Mononuclear cell (primary cell): ENCODE measurements around the gene C9. TPM values are rescaled to one million over a fixed set of nuclear protein-coding genes. Genes with fewer than 3 reads are reported as not detected.
"Not testable (repeated sequence)": the region's sequence is repeated elsewhere in the genome, so short reads cannot be mapped to it uniquely, and the experiment has no call there.

Source experiments
- H3K27me3 ChIP-seq: 2 replicates; pipeline ENCODE4 v1.6.0; 2011; ENCODE audit warnings: low read length, control low read depth; ENCODE audit not compliant: insufficient read depth
- H3K4me1 ChIP-seq: 2 replicates; pipeline ENCODE4 v1.5.1; 2011; ENCODE audit warnings: mild to moderate bottlenecking, low read length, control low read depth; ENCODE audit not compliant: insufficient read depth
- H3K4me3 ChIP-seq: 2 replicates; pipeline ENCODE4 v1.5.1; 2011; ENCODE audit warnings: mild to moderate bottlenecking, low read length, moderate library complexity
- H3K9me3 ChIP-seq: 2 replicates; pipeline ENCODE4 v1.5.1; 2011; ENCODE audit warnings: low read depth, mild to moderate bottlenecking, control low read depth, low read length
- total RNA-seq: library from RNA; depleted of rRNA; stranded (reverse); fragments of >200 nt; gene quantifications from one replicate; pipeline ENCODE4 v1.2.3, GENCODE V29; 2012

C9 gene
- not detected for total RNA-seq

GRCh38 chr5:39364367-39364766 is at the start of gene C9:
TSS of gene C9 (minus strand) at chr5:39364495. CDS start at chr5:39364464, 31 bp downstream.
- Histone ChIP-seq H3K27me3 (no peaks in the 10 kb centered on the region), H3K4me3 (no peak within 1 kb of the TSS), H3K4me1 (no peaks in the 10 kb centered on the region), H3K9me3 (no peaks in the 10 kb centered on the region)

- Histone ChIP-seq H3K4me1 (peaks cover 23% of the 10 kb centered on the region), H3K9me3 (no peaks in the 10 kb centered on the region), H3K4me3 (no peak overlapping the region), H3K27me3 (no peaks in the 10 kb centered on the region)
These were observed 49.5 kb upstream of the C9 start for GRCh38 chr5:39413771-39414170.

DNA sequence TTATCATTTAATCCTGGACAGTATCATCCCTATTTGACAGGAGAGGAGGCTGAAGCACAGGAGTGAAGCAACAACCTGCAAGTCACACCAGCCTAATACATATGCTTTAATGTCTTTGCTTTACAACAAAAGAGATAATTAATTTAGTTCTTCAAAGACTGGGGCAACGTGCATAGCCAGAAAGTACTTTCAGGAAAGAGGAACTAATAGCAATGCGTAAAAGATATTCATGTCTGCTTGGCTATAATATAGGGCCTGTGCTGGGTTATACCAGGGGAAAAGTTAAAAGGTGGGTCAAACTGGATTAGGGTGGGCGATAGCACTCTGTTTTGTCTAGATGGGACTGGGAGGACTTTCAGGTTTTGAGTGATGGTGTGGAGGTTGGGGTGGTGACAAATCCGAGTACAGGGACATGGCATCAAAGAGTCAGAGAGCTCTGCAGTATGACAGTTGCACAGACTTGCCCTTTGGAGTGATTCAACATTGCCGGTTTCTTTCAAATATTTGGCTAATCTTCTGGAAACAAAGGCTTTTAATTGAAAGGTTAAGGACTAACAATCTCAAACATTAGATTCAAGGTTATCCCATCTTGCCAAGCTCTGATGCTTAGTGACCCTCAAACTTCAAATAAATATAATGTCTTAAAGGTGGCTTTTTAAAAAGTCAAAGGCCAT is 48.6 kb upstream of the C9 start:
- Histone ChIP-seq H3K27me3 (no peaks in the 10 kb centered on the region), H3K4me3 (no peak overlapping the region), H3K9me3 (no peaks in the 10 kb centered on the region), H3K4me1 (peaks cover 23% of the 10 kb centered on the region)

DNA sequence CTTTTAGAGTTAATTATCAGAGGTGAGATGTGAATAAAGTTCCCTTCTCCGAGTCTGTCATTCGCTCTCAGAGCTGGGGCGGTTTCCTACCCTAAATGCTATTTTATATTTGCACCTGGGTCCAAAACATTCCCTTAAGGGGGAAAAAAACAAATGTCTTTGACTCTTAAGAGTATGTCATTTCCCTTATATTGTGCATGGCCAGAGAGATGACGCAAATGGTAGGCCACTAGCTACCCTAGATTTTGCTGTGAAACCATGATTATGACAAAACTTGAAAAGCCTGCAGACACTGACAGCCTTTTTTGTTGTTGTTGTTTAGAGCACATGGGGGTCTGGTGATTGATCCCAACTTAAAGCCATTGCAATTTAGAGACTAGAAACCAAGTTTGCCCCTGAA is 47.7 kb upstream of the C9 start:
- no peak overlapping the region for H3K4me3 ChIP-seq
- peaks cover 23% of the 10 kb centered on the region for H3K4me1 ChIP-seq
- H3K9me3 ChIP-seq, result no peaks in the 10 kb centered on the region
- H3K27me3 ChIP-seq, result no peaks in the 10 kb centered on the region

DNA sequence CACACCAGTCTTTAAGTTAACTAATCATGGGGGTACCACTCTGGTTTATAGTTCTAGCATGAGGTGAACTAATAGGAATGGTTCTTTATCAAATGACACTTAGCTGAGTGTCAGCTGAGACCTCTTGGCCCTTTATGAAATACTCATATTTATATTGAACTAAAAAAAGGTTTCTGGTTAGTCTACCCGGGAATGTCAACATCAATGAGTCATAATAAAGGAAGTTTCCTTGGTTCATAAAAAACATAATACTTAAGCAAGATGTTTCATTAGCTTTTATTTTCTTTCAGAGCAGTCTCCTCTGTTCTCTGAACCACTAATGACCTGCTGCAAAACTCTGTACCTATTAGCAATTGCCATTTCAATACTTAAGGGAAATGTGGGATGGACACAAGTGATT is 46.8 kb upstream of the C9 start:
- Histone ChIP-seq H3K4me3 (no peak overlapping the region), H3K4me1 (peaks cover 23% of the 10 kb centered on the region), H3K9me3 (no peaks in the 10 kb centered on the region), H3K27me3 (no peaks in the 10 kb centered on the region)

DNA sequence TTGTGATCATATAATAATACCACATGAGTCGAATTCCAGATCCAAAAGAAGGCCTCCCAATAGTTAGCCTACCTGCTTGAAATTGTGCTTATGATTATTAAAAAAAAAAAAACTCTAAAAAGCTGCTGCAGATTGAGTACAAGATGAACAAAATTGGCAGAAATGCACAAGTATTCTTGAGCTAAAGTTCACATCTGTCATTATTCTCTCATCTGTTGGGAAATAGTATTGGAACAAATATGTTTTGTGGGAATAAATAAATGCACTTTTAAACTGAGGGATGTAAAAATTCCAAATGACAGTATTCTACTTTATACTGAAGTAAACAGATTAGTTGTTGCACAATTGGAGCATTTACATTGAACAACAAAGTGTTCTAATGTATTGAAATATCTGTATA is 44.7 kb upstream of the C9 start:
- Histone ChIP-seq H3K9me3 (no peaks in the 10 kb centered on the region), H3K27me3 (no peaks in the 10 kb centered on the region), H3K4me1 (peaks cover 23% of the 10 kb centered on the region), H3K4me3 (no peak overlapping the region)

GRCh38 chr5:39405083-39405843 is 41.0 kb upstream of the C9 start:
- no peak overlapping the region for H3K4me3 ChIP-seq
- H3K9me3 ChIP-seq, result no peaks in the 10 kb centered on the region
- peaks cover 10% of the 10 kb centered on the region for H3K4me1 ChIP-seq
- no peaks in the 10 kb centered on the region for H3K27me3 ChIP-seq

GRCh38 chr5:39403761-39404160 is 39.5 kb upstream of the C9 start:
- not testable (repeated sequence) for H3K4me3 ChIP-seq, H3K27me3 ChIP-seq, H3K9me3 ChIP-seq
- peaks cover 26% of the 10 kb centered on the region for H3K4me1 ChIP-seq

DNA sequence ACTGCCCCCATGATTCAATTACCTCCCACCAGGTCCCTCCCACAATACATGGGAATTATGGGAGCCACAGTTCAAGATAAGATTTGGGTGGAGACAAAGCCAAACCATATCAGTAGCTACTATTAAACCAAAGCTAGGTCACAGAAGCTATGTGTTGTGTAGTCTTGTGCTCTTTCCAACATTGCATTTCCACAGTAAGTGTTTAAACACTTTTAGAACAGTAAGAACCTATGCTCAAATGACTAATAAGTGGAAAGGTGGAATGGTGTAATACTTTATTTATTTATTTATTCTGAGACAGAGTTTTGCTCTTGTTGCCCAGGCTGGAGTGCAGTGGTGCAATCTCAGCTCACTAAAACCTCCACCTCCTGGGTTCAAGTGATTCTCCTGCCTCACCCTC is 37.8 kb upstream of the C9 start:
- peaks cover 36% of the 10 kb centered on the region for H3K4me1 ChIP-seq
- not testable (repeated sequence) for H3K9me3 ChIP-seq, H3K27me3 ChIP-seq, H3K4me3 ChIP-seq

- Histone ChIP-seq H3K4me3 (no peak overlapping the region), H3K27me3 (no peaks in the 10 kb centered on the region), H3K4me1 (peaks cover 36% of the 10 kb centered on the region), H3K9me3 (no peaks in the 10 kb centered on the region)
These were observed 36.7 kb upstream of the C9 start for GRCh38 chr5:39400713-39401578.

GRCh38 chr5:39399135-39400036 is 35.1 kb upstream of the C9 start:
- no peaks in the 10 kb centered on the region for H3K9me3 ChIP-seq
- no peak overlapping the region for H3K4me3 ChIP-seq
- H3K27me3 ChIP-seq, result no peaks in the 10 kb centered on the region
- H3K4me1 ChIP-seq, result peaks cover 36% of the 10 kb centered on the region

- Histone ChIP-seq H3K4me1 (peaks cover 36% of the 10 kb centered on the region), H3K4me3 (no peak overlapping the region), H3K27me3 (no peaks in the 10 kb centered on the region), H3K9me3 (no peaks in the 10 kb centered on the region)
These were observed 32.5 kb upstream of the C9 start for GRCh38 chr5:39396843-39397242.

DNA sequence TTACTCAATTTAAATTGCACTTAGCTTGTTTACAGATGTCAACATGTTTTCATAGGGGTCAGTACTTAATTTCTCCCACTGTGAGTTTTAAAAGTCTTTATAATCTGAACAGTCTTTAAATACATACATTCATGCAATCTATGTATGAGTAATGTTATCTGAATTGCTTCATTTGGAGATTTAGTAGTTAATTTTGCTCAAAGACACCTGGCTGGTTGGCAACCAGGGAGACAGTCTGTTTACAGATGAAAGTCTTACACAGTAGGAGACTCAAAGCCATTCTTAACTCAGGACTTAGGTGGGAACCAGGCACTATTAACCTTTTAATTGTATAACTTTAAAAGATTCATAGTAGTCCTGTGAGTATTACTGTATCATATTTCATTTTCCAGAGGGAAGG is 31.2 kb upstream of the C9 start:
- no peaks in the 10 kb centered on the region for H3K27me3 ChIP-seq
- peaks cover 28% of the 10 kb centered on the region for H3K4me1 ChIP-seq

DNA sequence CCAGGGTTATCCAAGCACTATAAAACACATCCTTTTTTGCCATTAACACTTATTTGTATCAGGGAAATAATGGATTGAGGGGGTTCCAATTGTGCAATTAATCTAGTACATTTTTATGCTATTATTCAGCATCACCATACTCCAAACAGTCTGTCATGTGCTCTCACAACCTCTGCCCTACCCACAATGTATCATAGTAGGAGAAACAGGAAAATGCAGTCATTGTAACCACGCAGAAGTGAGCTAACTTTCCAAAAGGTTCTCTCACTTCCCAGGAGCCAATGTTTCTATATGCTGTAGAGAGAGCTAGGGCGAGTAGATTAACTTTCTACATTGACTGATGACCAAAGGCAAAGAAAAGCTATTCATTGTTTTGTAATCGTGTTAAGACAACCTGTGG is 30.7 kb upstream of the C9 start:
- H3K4me1 ChIP-seq, result peaks cover 22% of the 10 kb centered on the region
- H3K9me3 ChIP-seq, result no peaks in the 10 kb centered on the region
- H3K27me3 ChIP-seq, result no peaks in the 10 kb centered on the region
- H3K4me3 ChIP-seq, result no peak overlapping the region

More for the DNA sequence above, 31.2 kb upstream of the C9 start:
- Histone ChIP-seq H3K4me3 (no peak overlapping the region), H3K9me3 (no peaks in the 10 kb centered on the region)
